Osteocyte (in vitro differentiated cells): ENCODE data around the gene GRID1. TPM values are rescaled to one million over a fixed set of nuclear protein-coding genes. Genes with fewer than 3 reads are reported as not detected.

Source experiments
- DNase-seq: peaks from one replicate; pipeline ENCODE4 v3.0.0; 2021; ENCODE audit warnings: mixed read lengths; ENCODE audit not compliant: unreplicated experiment; ENCODE audit errors: extremely low spot score
- H3K27ac Mint-ChIP-seq: one replicate; pipeline ENCODE4 v1.8.0; 2021; ENCODE audit warnings: mild to moderate bottlenecking, mixed read lengths; ENCODE audit not compliant: unreplicated experiment
- H3K27me3 Mint-ChIP-seq: one replicate; pipeline ENCODE4 v1.8.0; 2021; ENCODE audit warnings: mixed read lengths; ENCODE audit not compliant: unreplicated experiment
- H3K36me3 Mint-ChIP-seq: one replicate; pipeline ENCODE4 v1.8.0; 2021; ENCODE audit warnings: mixed read lengths; ENCODE audit not compliant: unreplicated experiment
- H3K4me1 Mint-ChIP-seq: one replicate; pipeline ENCODE4 v1.8.0; 2021; ENCODE audit warnings: mixed read lengths; ENCODE audit not compliant: unreplicated experiment
- H3K4me3 Mint-ChIP-seq: one replicate; pipeline ENCODE4 v1.8.0; 2021; ENCODE audit warnings: mild to moderate bottlenecking, moderate library complexity, mixed read lengths; ENCODE audit not compliant: unreplicated experiment
- H3K9me3 Mint-ChIP-seq: one replicate; pipeline ENCODE4 v1.8.0; 2021; ENCODE audit warnings: mixed read lengths; ENCODE audit not compliant: unreplicated experiment
- total RNA-seq: library from RNA; stranded (reverse); gene quantifications from 2 replicates; pipeline ENCODE4 v1.2.1, GENCODE V29; 2021
- TF ChIP-seq, protein P1 (sequence below): fragments of 200-600 bp; sonication (generic); IDR thresholded peaks from 2 replicates; pipeline ENCODE4 v1.5.0; 2021; ENCODE audit warnings: antibody characterized with exemption, mild to moderate bottlenecking, moderate library complexity

Gene GRID1
- total RNA-seq, 1 donor from 2014 or later, result 0.11 TPM

- Mint-ChIP-seq H3K36me3 (no peaks in the 10 kb centered on the region), H3K27me3 (no peaks in the 10 kb centered on the region), H3K27ac (no peak overlapping the region), H3K4me3 (no peak overlapping the region), H3K9me3 (no peaks in the 10 kb centered on the region), H3K4me1 (no peaks in the 10 kb centered on the region)
- TF ChIP-seq, protein P1, sequence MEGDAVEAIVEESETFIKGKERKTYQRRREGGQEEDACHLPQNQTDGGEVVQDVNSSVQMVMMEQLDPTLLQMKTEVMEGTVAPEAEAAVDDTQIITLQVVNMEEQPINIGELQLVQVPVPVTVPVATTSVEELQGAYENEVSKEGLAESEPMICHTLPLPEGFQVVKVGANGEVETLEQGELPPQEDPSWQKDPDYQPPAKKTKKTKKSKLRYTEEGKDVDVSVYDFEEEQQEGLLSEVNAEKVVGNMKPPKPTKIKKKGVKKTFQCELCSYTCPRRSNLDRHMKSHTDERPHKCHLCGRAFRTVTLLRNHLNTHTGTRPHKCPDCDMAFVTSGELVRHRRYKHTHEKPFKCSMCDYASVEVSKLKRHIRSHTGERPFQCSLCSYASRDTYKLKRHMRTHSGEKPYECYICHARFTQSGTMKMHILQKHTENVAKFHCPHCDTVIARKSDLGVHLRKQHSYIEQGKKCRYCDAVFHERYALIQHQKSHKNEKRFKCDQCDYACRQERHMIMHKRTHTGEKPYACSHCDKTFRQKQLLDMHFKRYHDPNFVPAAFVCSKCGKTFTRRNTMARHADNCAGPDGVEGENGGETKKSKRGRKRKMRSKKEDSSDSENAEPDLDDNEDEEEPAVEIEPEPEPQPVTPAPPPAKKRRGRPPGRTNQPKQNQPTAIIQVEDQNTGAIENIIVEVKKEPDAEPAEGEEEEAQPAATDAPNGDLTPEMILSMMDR, result no peak
- peak; percentile 49 for DNase-seq
Measured at GRCh38 chr10:85607043-85607695, 759.4 kb downstream of the GRID1 start.

DNA sequence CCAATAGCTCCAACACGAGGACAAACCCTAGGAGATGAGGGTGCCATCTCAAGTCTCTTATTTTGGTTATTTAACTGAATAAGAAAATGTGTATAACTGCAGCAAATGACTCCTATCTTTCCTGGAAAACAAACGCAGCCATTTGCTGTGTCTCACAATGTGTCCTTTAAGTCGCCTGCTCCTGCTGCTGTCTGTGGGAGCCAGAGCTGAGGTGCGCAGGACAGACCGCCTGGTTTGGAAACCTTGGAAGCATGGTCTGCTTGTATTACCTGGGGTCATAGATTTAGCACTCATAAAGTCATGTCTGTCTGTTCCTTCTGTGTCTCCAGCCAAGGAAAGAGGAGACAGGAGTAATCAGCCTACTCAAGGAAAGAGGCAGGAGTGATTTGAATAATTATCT is 760.2 kb downstream of the GRID1 start:
- peak; percentile 51 for DNase-seq

DNA sequence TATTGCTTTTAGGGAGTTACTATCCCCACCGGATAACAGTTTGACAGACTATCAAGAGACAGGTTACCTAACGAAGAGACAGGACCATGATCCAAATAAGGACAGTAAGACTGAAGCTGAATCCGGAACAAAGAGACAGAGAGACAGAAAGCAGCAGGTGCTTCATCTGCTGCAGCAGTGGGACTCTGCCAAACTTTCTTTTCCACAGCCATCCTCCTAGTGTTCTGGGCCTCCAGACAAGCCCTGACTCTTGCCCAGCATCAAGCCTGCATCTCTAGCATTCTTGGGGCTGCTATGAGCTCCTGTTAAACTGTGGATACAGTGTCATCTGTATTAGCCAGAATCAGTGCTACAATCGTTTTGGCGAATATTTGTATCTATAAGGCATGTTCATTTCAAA is 761.7 kb downstream of the GRID1 start:
- peak; percentile 46 for DNase-seq
- H3K4me1 Mint-ChIP-seq, result no peaks in the 10 kb centered on the region
- TF ChIP-seq, protein P1, result no peak
- H3K27ac Mint-ChIP-seq, result no peak overlapping the region
- no peak overlapping the region for H3K4me3 Mint-ChIP-seq
- no peaks in the 10 kb centered on the region for H3K36me3 Mint-ChIP-seq
- H3K9me3 Mint-ChIP-seq, result no peaks in the 10 kb centered on the region
- no peaks in the 10 kb centered on the region for H3K27me3 Mint-ChIP-seq

More for the DNA sequence above, 760.2 kb downstream of the GRID1 start:
- Mint-ChIP-seq H3K4me1 (no peaks in the 10 kb centered on the region), H3K36me3 (no peaks in the 10 kb centered on the region), H3K4me3 (no peak overlapping the region), H3K9me3 (no peaks in the 10 kb centered on the region), H3K27ac (no peak overlapping the region), H3K27me3 (no peaks in the 10 kb centered on the region)
- TF ChIP-seq, protein P1, result no peak

- no peaks in the 10 kb centered on the region for H3K36me3 Mint-ChIP-seq
- no peaks in the 10 kb centered on the region for H3K4me1 Mint-ChIP-seq
- H3K4me3 Mint-ChIP-seq, result no peak overlapping the region
- H3K27me3 Mint-ChIP-seq, result no peaks in the 10 kb centered on the region
- no peaks in the 10 kb centered on the region for H3K9me3 Mint-ChIP-seq
- no peak overlapping the region for H3K27ac Mint-ChIP-seq
- TF ChIP-seq, protein P1, result no peak
- DNase-seq, result peak; percentile 40
Measured at GRCh38 chr10:85604136-85604725, 762.4 kb downstream of the GRID1 start.

GRCh38 chr10:85603151-85603940 is 763.2 kb downstream of the GRID1 start:
- Mint-ChIP-seq H3K4me3 (no peak overlapping the region), H3K4me1 (no peaks in the 10 kb centered on the region), H3K9me3 (no peaks in the 10 kb centered on the region), H3K27ac (no peak overlapping the region), H3K27me3 (no peaks in the 10 kb centered on the region), H3K36me3 (no peaks in the 10 kb centered on the region)
- peak; percentile 76 for DNase-seq
- TF ChIP-seq, protein P1, result no peak
